Loucy (cell line): Measurements from ENCODE around the gene RBM41.

ENCODE experiments used
- EZH2phosphoT487 ChIP-seq: fragments of 200-600 bp; IDR thresholded peaks from 2 replicates; pipeline ENCODE4 v1.6.1; 2018; ENCODE audit warnings: antibody characterized with exemption, mild to moderate bottlenecking, moderate library complexity, borderline replicate concordance
- TF ChIP-seq, protein P1 (sequence below): fragments of 200-600 bp; sonication (generic); conservative IDR thresholded peaks from 2 replicates; pipeline ENCODE4 v1.5.1; 2014; ENCODE audit warnings: mild to moderate bottlenecking, antibody characterized with exemption, low read length

DNA sequence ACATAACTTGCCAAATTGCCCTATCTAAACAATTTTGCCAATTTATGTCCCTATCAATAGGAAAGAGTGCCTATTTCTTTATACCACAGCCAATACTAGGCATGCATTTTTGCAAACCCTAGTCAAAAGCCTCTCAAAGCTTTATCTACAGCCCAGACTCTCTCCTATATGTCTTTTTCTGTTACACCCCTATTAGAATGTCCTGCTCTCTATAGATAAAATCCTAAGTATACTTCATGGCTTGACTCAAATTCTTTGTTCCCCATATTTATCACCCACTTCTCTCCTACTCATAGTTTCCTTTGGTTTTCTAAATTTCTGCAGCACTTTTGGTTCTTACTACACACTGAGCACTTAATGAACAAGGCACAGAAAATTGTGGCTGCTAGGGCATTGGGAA is 49.6 kb upstream of the RBM41 start:
- TF ChIP-seq, protein P1, sequence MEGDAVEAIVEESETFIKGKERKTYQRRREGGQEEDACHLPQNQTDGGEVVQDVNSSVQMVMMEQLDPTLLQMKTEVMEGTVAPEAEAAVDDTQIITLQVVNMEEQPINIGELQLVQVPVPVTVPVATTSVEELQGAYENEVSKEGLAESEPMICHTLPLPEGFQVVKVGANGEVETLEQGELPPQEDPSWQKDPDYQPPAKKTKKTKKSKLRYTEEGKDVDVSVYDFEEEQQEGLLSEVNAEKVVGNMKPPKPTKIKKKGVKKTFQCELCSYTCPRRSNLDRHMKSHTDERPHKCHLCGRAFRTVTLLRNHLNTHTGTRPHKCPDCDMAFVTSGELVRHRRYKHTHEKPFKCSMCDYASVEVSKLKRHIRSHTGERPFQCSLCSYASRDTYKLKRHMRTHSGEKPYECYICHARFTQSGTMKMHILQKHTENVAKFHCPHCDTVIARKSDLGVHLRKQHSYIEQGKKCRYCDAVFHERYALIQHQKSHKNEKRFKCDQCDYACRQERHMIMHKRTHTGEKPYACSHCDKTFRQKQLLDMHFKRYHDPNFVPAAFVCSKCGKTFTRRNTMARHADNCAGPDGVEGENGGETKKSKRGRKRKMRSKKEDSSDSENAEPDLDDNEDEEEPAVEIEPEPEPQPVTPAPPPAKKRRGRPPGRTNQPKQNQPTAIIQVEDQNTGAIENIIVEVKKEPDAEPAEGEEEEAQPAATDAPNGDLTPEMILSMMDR, result no peak
- no peak for TF ChIP-seq EZH2phosphoT487
